ENCODE measurements around the gene IL17RD. TPM values are rescaled to one million over a fixed set of nuclear protein-coding genes. Genes with fewer than 3 reads are reported as not detected.

The IL17RD gene
- total and polyA plus RNA-seq, 2 of the 4 experiments (the other 2 are of a cell fraction) = 0.72 to 0.92 TPM

- TF ChIP-seq RCOR1 (IDR thresholded peaks at IDR 0.05; ENCODE audit: insufficient replicate concordance, low read length) = no peak
Observed at GRCh38 chr3:57158813-57159738, 6.1 kb downstream of the IL17RD start (continued).

- H3K4me3 ChIP-seq (ENCODE audit: insufficient read depth, low read depth, low read length) = no peak overlapping the region
- H2BK20ac ChIP-seq (ENCODE audit: low read depth, low read length) = no peak overlapping the region
- H4K5ac ChIP-seq (ENCODE audit: low read depth, low read length) = no peak overlapping the region
- peaks cover 26% of the 10 kb centered on the region for H3K27me3 ChIP-seq (ENCODE audit: control insufficient read depth, insufficient read depth, low read length)
- no peaks in the 10 kb centered on the region for H3K9me3 ChIP-seq (ENCODE audit: control insufficient read depth, insufficient read depth, low read length)
- ChIA-PET POLR2A (ENCODE audit: unreplicated experiment) (no interaction called here), CTCF (no interaction called here)
- peaks cover 2% of the 10 kb centered on the region; the same call in 1 of the 2 replicates for H3K4me1 ChIP-seq (ENCODE audit: control insufficient read depth, insufficient read depth, low read length)
- no peak overlapping the region for H3K9ac ChIP-seq (ENCODE audit: low read depth, low read length)
- H3K36me3 ChIP-seq (ENCODE audit: control insufficient read depth, insufficient read depth, low read length) = no peaks in the 10 kb centered on the region
- H3K56ac ChIP-seq (ENCODE audit: extremely low read depth, insufficient read depth, low read length) = no peak overlapping the region
- DNase-seq (no peak), ATAC-seq (ENCODE audit: low read depth) (no peak)
- no peak overlapping the region for H4K8ac ChIP-seq (ENCODE audit: low read depth in 2 of 2, low read length in 2 of 2)
- no peak overlapping the region for H3K23ac ChIP-seq (ENCODE audit: low read depth, low read length)
- no CpG with 5 or more reads among the region's 3 CpGs for WGBS, 2 experiments (ENCODE audit: extremely low coverage in 2 of 2, insufficient read length in 1 of 2)
- H3K4me2 ChIP-seq (ENCODE audit: low read depth, low read length) = no peak overlapping the region
- H2AK5ac ChIP-seq (ENCODE audit: low read depth, low read length) = no peak overlapping the region
- H2AFZ ChIP-seq (replicated peaks; ENCODE audit: low read length, poor library complexity) = no peak overlapping the region
- no peak overlapping the region for H3K18ac ChIP-seq (ENCODE audit: low read depth, low read length)
- no peak overlapping the region for H2BK120ac ChIP-seq (ENCODE audit: low read depth, low read length)
- intact Hi-C loops (cut with micrococcal nuclease) (no loop called here), in situ Hi-C loops (cut with MboI; ENCODE audit: low sequenced_read_pairs) (loop anchor here (25.0 kb wide), 1 partner anchor 404 kb away; the partner anchor contains the start of gene PDE12), dilution Hi-C loops (cut with HindIII; ENCODE audit: low sequenced_read_pairs, unreplicated experiment) (no loop called here)
- H3K27ac ChIP-seq (ENCODE audit: insufficient read depth, low read length) = no peak overlapping the region
- H2AK9ac ChIP-seq (replicated peaks; ENCODE audit: low read depth, low read length, poor library complexity) = no peak overlapping the region
- no peak overlapping the region for H2BK5ac ChIP-seq (ENCODE audit: low read depth, low read length, poor library complexity, severe bottlenecking)
- H3K4ac ChIP-seq (ENCODE audit: low read depth, low read length) = no peak overlapping the region
- no peak overlapping the region for H4K91ac ChIP-seq (ENCODE audit: insufficient read depth, low read depth, low read length)
- no peak overlapping the region for H3K14ac ChIP-seq (replicated peaks; ENCODE audit: low read depth, low read length)
- no peaks in the 10 kb centered on the region for H3K9me1 ChIP-seq (ENCODE audit: insufficient read depth, low read length)
- no TSS peak for BruUV-seq (replicated peaks)
- H3K79me1 ChIP-seq (ENCODE audit: low read depth in 1 of 2, low read length in 2 of 2) = no peaks in the 10 kb centered on the region
- H4K20me1 ChIP-seq (ENCODE audit: insufficient read depth, low read length) = no peaks in the 10 kb centered on the region
- H2BK15ac ChIP-seq (ENCODE audit: low read depth, low read length) = no peak overlapping the region
- TF ChIP-seq CHD1 (IDR thresholded peaks at IDR 0.05; ENCODE audit: low read depth, low read length) = no peak
- no peak for TF ChIP-seq BHLHE40 (IDR thresholded peaks at IDR 0.05; ENCODE audit: low read depth, low read length)
- TF ChIP-seq CTCF (conservative IDR thresholded peaks at IDR 0.05; ENCODE audit: low read depth, low read length) = no peak
- TF ChIP-seq MAZ (IDR thresholded peaks at IDR 0.05; ENCODE audit: borderline replicate concordance, low read depth, low read length) = no peak
- no peak for TF ChIP-seq SMC3 (IDR thresholded peaks at IDR 0.05; ENCODE audit: low read depth, low read length)
- TF ChIP-seq ELK1 (IDR thresholded peaks at IDR 0.05; ENCODE audit: borderline replicate concordance, low read depth, low read length) = no peak
- no peak for TF ChIP-seq RFX5 (IDR thresholded peaks at IDR 0.05; ENCODE audit: low read depth, low read length)
- TF ChIP-seq RCOR1 (IDR thresholded peaks at IDR 0.05; ENCODE audit: insufficient replicate concordance, low read length) = no peak
- no peak for TF ChIP-seq RAD21 (IDR thresholded peaks at IDR 0.05; ENCODE audit: low read length)
- no peak for TF ChIP-seq MAFK (IDR thresholded peaks at IDR 0.05; ENCODE audit: low read depth, low read length)
- no peak for TF ChIP-seq MXI1 (IDR thresholded peaks at IDR 0.05; ENCODE audit: borderline replicate concordance, low read depth, low read length)
Observed at GRCh38 chr3:57158325-57158724, 6.8 kb downstream of the IL17RD start.
